Measurements from ENCODE around the gene ALLC. TPM values are rescaled to one million over a fixed set of nuclear protein-coding genes. Genes with fewer than 3 reads are reported as not detected.

The ALLC gene
- total and polyA plus RNA-seq, 10 of the 15 experiments (the other 5 are each of a cell fraction or from before 2014, with no cell fraction given), result 0.05 TPM; not detected in 9

DNA sequence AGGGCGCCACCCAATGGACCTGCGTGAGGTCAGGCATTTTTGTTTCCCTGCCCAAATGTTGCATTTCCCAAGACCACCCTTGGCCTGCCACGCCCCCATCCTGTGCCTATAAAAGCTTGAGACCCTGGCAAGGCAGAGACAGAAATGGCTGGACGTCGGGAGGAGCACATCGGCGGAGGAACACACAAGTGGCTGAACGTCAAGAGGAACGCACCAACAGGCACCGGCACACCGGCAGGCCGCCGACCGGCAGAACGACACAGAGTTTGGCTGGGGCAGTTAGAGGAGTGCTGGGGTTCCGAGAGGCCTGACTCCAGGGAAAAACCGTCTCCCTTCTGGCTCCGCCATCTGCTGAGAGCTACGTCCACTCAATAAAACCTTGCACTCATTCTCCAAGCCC lies 81.3 kb downstream of the ALLC start:
- intact Hi-C loops (cut with micrococcal nuclease; ENCODE audit: unreplicated experiment) (no loop called here), in situ Hi-C loops (cut with MboI) (no loop called here)
- FAIRE-seq (no peak), DNase-seq (ENCODE audit: low read depth, low spot score) (no peak), ATAC-seq (no peak)
- no peaks in the 10 kb centered on the region for H3K4me1 ChIP-seq (ENCODE audit: control insufficient read depth, insufficient read depth, low read length)
- ChIA-PET RAD21 (ENCODE audit: unreplicated experiment) (no interaction called here), SMC1A (ENCODE audit: uncharacterized antibody, unreplicated experiment) (no interaction called here), POLR2A (no interaction called here), CTCF (interaction anchor here (0.6 to 1.8 kb wide), 3 partner anchors 40 to 621 kb away, joined by 3 to 5 read pairs (median 4); no protein-coding TSS in a partner anchor)
- no peaks in the 10 kb centered on the region; a peak in 1 of 4 replicates for H3K27me3 ChIP-seq (replicated peaks in 1 of 2; ENCODE audit: control insufficient read depth in 2 of 2, insufficient read depth in 2 of 2, low read length in 1 of 2)
- no peak overlapping the region for H3K4me3 ChIP-seq
- no peak overlapping the region for H3K4me2 ChIP-seq (ENCODE audit: control insufficient read depth, insufficient read depth)
- H3K9me3 ChIP-seq (replicated peaks; ENCODE audit: control insufficient read depth, insufficient read depth, low read length), result no peaks in the 10 kb centered on the region
- no TSS peak for BruUV-seq (replicated peaks)
- H4K20me1 ChIP-seq (ENCODE audit: control insufficient read depth, insufficient read depth), result no peaks in the 10 kb centered on the region
- H3K9ac ChIP-seq (ENCODE audit: control insufficient read depth, insufficient read depth, low read length), result no peak overlapping the region
- H3K36me3 ChIP-seq (ENCODE audit: control insufficient read depth in 2 of 2, insufficient read depth in 2 of 2, low read length in 1 of 2), result no peaks in the 10 kb centered on the region
- no peak overlapping the region for H3K27ac ChIP-seq (ENCODE audit: control insufficient read depth, insufficient read depth)
- TF ChIP-seq SMAD5 (IDR thresholded peaks at IDR 0.05; ENCODE audit: low read depth) (no peak), TAF1 (IDR thresholded peaks at IDR 0.05; ENCODE audit: borderline replicate concordance, low read depth, low read length) (no peak)
- WGBS (ENCODE audit: insufficient coverage, insufficient replicate concordance, low lambda C conversion rate, missing lambda C conversion rate), result 53% methylated on average over 19 of the region's 19 CpGs
- no peaks in the 10 kb centered on the region for H3K79me2 ChIP-seq (ENCODE audit: control insufficient read depth, insufficient read depth, low read length)
- H2AFZ ChIP-seq (ENCODE audit: control insufficient read depth, low read depth, low read length), result no peak overlapping the region

DNA sequence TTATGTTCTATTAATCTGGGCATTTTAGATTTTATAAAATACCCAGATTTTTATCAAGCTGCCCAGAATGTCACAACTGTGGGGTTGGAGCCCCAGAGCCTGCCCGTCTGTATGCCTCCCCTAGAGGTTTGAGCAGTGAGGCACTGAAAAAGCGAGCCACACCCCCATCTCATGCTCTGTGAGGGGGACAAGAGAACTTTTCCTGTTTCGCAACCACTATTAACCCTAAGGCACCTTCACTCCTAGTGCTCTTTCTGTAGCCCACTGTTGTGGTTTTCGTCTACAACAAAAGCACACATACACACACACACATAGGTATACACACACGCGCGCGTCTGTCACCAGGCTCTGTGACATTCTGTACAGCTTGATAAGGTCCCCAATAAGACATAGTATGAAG lies 83.4 kb downstream of the ALLC start:
- no peak for ATAC-seq
- FAIRE-seq, result no peak
- ChIA-PET CTCF (interaction anchor here (0.6 to 1.2 kb wide), 2 partner anchors 13 to 1855 kb away, joined by 3 to 5 read pairs; no protein-coding TSS in a partner anchor), RAD21 (ENCODE audit: unreplicated experiment) (no interaction called here), POLR2A (no interaction called here), SMC1A (ENCODE audit: uncharacterized antibody, unreplicated experiment) (no interaction called here)
- Histone ChIP-seq H3K4me3 (no peak overlapping the region), H3K79me2 (ENCODE audit: control insufficient read depth, insufficient read depth, low read length) (no peaks in the 10 kb centered on the region), H3K27ac (ENCODE audit: control insufficient read depth, insufficient read depth) (no peak overlapping the region), H4K20me1 (ENCODE audit: control insufficient read depth, insufficient read depth) (no peaks in the 10 kb centered on the region), H3K36me3 (ENCODE audit: control insufficient read depth in 2 of 2, insufficient read depth in 2 of 2, low read length in 1 of 2) (no peaks in the 10 kb centered on the region), H3K9me3 (replicated peaks; ENCODE audit: control insufficient read depth, insufficient read depth, low read length) (no peaks in the 10 kb centered on the region), H3K27me3 (replicated peaks in 1 of 2; ENCODE audit: control insufficient read depth in 2 of 2, insufficient read depth in 2 of 2, low read length in 1 of 2) (peaks cover 0 to 2% of the 10 kb centered on the region in 2 experiments; a peak in 1 of 4 replicates), H3K4me2 (ENCODE audit: control insufficient read depth, insufficient read depth) (no peak overlapping the region), H3K4me1 (ENCODE audit: control insufficient read depth, insufficient read depth, low read length) (no peaks in the 10 kb centered on the region), H3K9ac (ENCODE audit: control insufficient read depth, insufficient read depth, low read length) (no peak overlapping the region), H2AFZ (ENCODE audit: control insufficient read depth, low read depth, low read length) (no peak overlapping the region)
- 69% methylated on average over 8 of the region's 8 CpGs for WGBS (ENCODE audit: insufficient coverage, insufficient replicate concordance, low lambda C conversion rate, missing lambda C conversion rate)
- intact Hi-C loops (cut with micrococcal nuclease; ENCODE audit: unreplicated experiment), result no loop called here
- no peak for DNase-seq (ENCODE audit: low read depth, low spot score)
- in situ Hi-C loops (cut with MboI), result no loop called here
- no TSS peak for BruUV-seq (replicated peaks)
- TF ChIP-seq RELA (IDR thresholded peaks at IDR 0.05; ENCODE audit: borderline replicate concordance, partially characterized antibody), result no peak
- no peak for TF ChIP-seq POLR2AphosphoS2 (IDR thresholded peaks at IDR 0.05; ENCODE audit: low read depth, low read length)
- no peak for TF ChIP-seq IKZF2 (IDR thresholded peaks at IDR 0.05)
- TF ChIP-seq, protein P1, sequence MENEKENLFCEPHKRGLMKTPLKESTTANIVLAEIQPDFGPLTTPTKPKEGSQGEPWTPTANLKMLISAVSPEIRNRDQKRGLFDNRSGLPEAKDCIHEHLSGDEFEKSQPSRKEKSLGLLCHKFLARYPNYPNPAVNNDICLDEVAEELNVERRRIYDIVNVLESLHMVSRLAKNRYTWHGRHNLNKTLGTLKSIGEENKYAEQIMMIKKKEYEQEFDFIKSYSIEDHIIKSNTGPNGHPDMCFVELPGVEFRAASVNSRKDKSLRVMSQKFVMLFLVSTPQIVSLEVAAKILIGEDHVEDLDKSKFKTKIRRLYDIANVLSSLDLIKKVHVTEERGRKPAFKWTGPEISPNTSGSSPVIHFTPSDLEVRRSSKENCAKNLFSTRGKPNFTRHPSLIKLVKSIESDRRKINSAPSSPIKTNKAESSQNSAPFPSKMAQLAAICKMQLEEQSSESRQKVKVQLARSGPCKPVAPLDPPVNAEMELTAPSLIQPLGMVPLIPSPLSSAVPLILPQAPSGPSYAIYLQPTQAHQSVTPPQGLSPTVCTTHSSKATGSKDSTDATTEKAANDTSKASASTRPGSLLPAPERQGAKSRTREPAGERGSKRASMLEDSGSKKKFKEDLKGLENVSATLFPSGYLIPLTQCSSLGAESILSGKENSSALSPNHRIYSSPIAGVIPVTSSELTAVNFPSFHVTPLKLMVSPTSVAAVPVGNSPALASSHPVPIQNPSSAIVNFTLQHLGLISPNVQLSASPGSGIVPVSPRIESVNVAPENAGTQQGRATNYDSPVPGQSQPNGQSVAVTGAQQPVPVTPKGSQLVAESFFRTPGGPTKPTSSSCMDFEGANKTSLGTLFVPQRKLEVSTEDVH (IDR thresholded peaks at IDR 0.05; ENCODE audit: low read depth, partially characterized antibody), result no peak
- no peak for TF ChIP-seq EP300 (IDR thresholded peaks at IDR 0.05; ENCODE audit: borderline replicate concordance in 1 of 2, control insufficient read depth in 1 of 2, low read depth in 2 of 2, low read length in 2 of 2)
- no peak for TF ChIP-seq CREM (IDR thresholded peaks at IDR 0.05; ENCODE audit: low read depth)
- TF ChIP-seq TCF3 (IDR thresholded peaks at IDR 0.05; ENCODE audit: borderline replicate concordance, insufficient read depth, low read depth, low read length), result no peak
- TF ChIP-seq JUNB (IDR thresholded peaks at IDR 0.05), result no peak
- no peak for TF ChIP-seq IRF4 (IDR thresholded peaks at IDR 0.05; ENCODE audit: low read depth, low read length)
- TF ChIP-seq, protein P2, sequence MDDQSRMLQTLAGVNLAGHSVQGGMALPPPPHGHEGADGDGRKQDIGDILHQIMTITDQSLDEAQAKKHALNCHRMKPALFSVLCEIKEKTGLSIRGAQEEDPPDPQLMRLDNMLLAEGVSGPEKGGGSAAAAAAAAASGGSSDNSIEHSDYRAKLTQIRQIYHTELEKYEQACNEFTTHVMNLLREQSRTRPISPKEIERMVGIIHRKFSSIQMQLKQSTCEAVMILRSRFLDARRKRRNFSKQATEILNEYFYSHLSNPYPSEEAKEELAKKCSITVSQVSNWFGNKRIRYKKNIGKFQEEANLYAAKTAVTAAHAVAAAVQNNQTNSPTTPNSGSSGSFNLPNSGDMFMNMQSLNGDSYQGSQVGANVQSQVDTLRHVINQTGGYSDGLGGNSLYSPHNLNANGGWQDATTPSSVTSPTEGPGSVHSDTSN (IDR thresholded peaks at IDR 0.05; ENCODE audit: insufficient replicate concordance, low read depth, low read length), result no peak
- TF ChIP-seq CHD4 (IDR thresholded peaks at IDR 0.05), result no peak
- TF ChIP-seq BRCA1 (IDR thresholded peaks at IDR 0.05; ENCODE audit: low read depth, low read length), result no peak
- no peak for TF ChIP-seq KAT2A (conservative IDR thresholded peaks at IDR 0.05; ENCODE audit: control insufficient read depth, low read depth, low read length)
- no peak for TF ChIP-seq POLR2A (IDR thresholded peaks at IDR 0.05; ENCODE audit: low read depth, low read length)

Data from GM12878 (cell line).